IPS-20b (cell line): ENCODE results near the gene RNGTT.

Experiments used
- H3K27ac ChIP-seq: one replicate; pipeline ENCODE4 v1.5.1; 2013; ENCODE audit warnings: low read length
- H3K27me3 ChIP-seq: 2 replicates; pipeline ENCODE4 v1.6.1; 2013; ENCODE audit warnings: mild to moderate bottlenecking, low read length, inconsistent platforms; ENCODE audit not compliant: insufficient read depth
- H3K36me3 ChIP-seq: 2 replicates; pipeline ENCODE4 v1.6.1; 2013; ENCODE audit warnings: low read depth, mild to moderate bottlenecking, inconsistent platforms, low read length, moderate library complexity; ENCODE audit not compliant: insufficient read depth
- H3K4me1 ChIP-seq: 2 replicates; pipeline ENCODE4 v1.6.1; 2013; ENCODE audit warnings: mild to moderate bottlenecking, control low read depth, inconsistent platforms, low read length, moderate library complexity; ENCODE audit not compliant: insufficient read depth
- H3K4me3 ChIP-seq: 2 replicates; pipeline ENCODE4 v1.5.1; 2013; ENCODE audit warnings: mild to moderate bottlenecking, low read length, inconsistent platforms
- H3K9ac ChIP-seq: 2 replicates; pipeline ENCODE4 v1.6.1; 2013; ENCODE audit warnings: low read depth, mild to moderate bottlenecking, inconsistent platforms, low read length, moderate library complexity
- H3K9me3 ChIP-seq: 2 replicates; pipeline ENCODE4 v1.6.1; 2013; ENCODE audit warnings: mild to moderate bottlenecking, low read depth, low read length, inconsistent platforms; ENCODE audit not compliant: insufficient read depth

RNGTT gene

DNA sequence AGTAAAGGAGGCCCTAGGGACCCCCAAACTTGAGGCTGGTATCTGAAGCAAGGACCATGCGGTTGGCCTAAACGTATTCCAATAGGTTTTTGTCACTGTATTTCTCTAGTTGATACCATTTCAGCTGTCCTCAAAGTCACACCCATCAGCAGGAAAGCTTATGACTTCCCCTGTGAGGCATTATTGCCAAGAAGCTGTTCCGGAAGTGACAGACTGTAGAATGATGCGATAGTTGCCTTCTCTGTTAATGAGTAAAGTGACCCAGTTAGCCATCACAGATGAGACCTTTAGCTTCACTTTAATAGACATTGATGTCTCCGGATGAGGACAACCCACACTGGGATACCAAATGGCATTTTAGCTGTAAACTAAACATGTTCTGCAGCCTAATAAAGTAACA is 147.9 kb downstream of the RNGTT start:
- no peaks in the 10 kb centered on the region for H3K27me3 ChIP-seq
- no peak overlapping the region for H3K27ac ChIP-seq

DNA sequence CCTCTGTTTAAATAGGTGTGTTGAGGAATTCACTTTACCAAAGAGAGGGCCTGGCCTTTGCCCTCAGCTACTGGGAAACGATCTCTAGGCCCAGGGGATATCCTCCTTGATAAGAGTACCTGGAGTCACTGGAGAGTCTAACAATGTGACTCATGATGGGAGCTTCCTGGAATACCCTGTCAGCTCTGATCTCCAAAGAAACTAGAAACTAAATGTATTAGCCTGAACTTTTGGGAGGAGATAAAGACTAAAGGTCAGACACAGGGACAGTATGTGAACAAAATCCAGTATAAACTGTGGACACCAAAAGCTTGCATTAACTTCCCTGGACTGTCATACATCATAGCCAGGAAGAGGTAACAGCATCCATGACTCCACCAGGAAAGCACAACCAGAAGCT is 148.5 kb downstream of the RNGTT start:
- H3K27ac ChIP-seq: no peak overlapping the region
- no peaks in the 10 kb centered on the region for H3K4me1 ChIP-seq
- no peaks in the 10 kb centered on the region for H3K36me3 ChIP-seq
- no peaks in the 10 kb centered on the region for H3K9me3 ChIP-seq
- H3K4me3 ChIP-seq: no peak overlapping the region
- no peak overlapping the region for H3K9ac ChIP-seq
- no peaks in the 10 kb centered on the region for H3K27me3 ChIP-seq

More for the DNA sequence above, 147.9 kb downstream of the RNGTT start:
- Histone ChIP-seq H3K9ac (no peak overlapping the region), H3K9me3 (no peaks in the 10 kb centered on the region), H3K4me1 (no peaks in the 10 kb centered on the region), H3K4me3 (no peak overlapping the region), H3K36me3 (no peaks in the 10 kb centered on the region)

DNA sequence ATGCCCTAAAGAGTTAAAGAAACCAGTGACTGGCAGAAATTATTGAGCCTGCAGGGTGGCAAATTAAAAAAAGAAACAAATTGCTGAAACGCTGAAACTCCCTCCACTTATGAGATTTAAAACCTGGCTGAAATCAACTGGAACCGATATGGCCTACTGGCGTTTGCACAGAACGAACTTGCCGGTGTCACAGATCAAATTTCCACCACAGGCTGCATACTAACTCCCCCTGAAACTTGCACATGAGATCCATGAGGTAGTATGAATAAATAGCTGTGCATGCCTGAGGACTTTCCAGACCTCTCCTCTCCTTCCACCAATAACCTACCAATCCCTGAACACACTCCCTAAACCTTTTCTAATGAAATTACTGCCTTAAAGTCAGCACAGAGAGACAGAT is 150.4 kb downstream of the RNGTT start:
- H3K36me3 ChIP-seq: no peaks in the 10 kb centered on the region
- no peaks in the 10 kb centered on the region for H3K27me3 ChIP-seq
- H3K27ac ChIP-seq: no peak overlapping the region
- no peak overlapping the region for H3K4me3 ChIP-seq
- no peaks in the 10 kb centered on the region for H3K9me3 ChIP-seq
- H3K4me1 ChIP-seq: no peaks in the 10 kb centered on the region
- H3K9ac ChIP-seq: no peak overlapping the region

DNA sequence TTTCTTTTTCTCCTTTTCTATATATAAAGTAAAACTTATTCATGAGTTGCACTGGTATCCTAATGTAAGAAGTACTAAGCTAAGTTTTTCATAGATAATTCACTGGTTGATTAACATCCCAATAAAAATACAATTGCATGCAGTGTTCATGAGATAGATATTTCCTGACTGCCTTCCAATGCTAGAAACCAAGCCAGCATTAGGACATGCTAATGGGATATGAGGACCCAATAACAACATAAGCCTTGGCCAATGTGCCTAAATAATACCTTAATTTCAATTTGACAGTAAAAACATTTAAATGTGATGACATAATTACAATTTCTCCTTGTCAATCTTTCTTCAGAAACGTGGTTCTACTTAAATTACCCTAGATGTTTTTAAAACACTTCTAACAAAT is 152.7 kb downstream of the RNGTT start:
- H3K27ac ChIP-seq: no peak overlapping the region
- H3K36me3 ChIP-seq: no peaks in the 10 kb centered on the region; the same call in 1 of the 2 replicates
- H3K4me1 ChIP-seq: no peaks in the 10 kb centered on the region
- no peaks in the 10 kb centered on the region for H3K27me3 ChIP-seq
- no peak overlapping the region for H3K9ac ChIP-seq
- H3K9me3 ChIP-seq: peaks cover 5% of the 10 kb centered on the region; the same call in 1 of the 2 replicates
- H3K4me3 ChIP-seq: no peak overlapping the region

DNA sequence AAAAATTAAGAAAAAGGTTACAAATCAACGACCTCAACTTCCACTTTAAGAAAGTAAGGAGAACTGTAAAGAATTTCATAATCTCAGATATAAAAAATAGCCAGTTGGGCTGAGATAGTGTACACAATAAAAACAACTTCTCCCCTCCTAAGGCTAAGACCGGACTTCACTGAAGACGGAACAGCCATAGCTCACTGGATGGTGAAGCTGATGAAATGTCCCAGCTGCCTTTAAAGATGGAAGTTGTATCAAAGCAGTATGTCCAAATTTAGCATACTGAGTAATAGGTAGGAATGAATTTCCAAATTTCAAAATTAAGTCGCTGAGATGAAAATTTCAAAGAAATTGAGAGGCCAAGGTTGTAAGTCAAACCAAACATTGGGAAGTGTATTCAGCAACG is 153.3 kb downstream of the RNGTT start:
- no peaks in the 10 kb centered on the region for H3K27me3 ChIP-seq
- no peak overlapping the region for H3K4me3 ChIP-seq
- no peak overlapping the region for H3K27ac ChIP-seq
- H3K36me3 ChIP-seq: no peaks in the 10 kb centered on the region; the same call in 1 of the 2 replicates
- no peaks in the 10 kb centered on the region for H3K4me1 ChIP-seq
- H3K9ac ChIP-seq: no peak overlapping the region
- peaks cover 5% of the 10 kb centered on the region; the same call in 1 of the 2 replicates for H3K9me3 ChIP-seq

DNA sequence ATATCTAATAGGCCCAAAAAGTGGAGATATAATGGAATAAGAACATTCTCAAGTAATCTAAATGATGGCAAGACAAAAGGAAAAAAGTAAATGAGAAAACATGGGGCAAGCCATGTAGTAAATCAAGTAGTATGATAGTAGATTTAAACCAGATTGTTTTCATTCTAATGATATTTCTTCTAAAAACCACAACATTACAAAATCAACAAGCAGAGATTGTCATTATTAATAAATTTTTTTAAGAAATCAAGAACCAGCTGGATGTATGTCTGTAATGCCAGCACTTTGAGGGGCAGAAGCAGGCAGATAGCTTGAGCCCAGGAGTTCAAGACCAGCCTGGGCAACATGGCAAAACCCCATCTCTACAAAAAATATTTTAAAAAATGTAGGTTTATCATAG is 155.0 kb downstream of the RNGTT start:
- no peaks in the 10 kb centered on the region for H3K27me3 ChIP-seq
- H3K4me3 ChIP-seq: no peak overlapping the region
- H3K9ac ChIP-seq: no peak overlapping the region
- H3K4me1 ChIP-seq: no peaks in the 10 kb centered on the region
- H3K36me3 ChIP-seq: no peaks in the 10 kb centered on the region; the same call in 1 of the 2 replicates
- no peak overlapping the region for H3K27ac ChIP-seq
- peaks cover 5% of the 10 kb centered on the region; the same call in 1 of the 2 replicates for H3K9me3 ChIP-seq

DNA sequence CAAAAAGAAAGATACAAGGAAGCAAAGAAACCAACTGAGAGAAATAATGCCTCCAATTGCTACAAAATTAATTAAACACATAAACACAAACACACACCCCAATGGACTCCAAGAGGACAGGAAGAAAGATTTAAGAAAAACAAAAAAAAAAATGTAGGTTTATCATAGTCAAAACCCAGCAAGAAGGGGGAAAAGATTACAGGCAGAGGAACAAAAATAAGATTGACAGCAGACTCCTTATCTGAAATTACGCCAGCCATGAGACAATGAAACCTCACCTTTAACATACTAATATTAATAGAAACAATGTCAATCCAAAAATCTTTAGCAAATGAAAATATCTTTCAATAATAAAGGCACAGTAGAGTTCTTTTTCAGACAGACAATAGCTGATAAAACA is 155.8 kb downstream of the RNGTT start:
- no peak overlapping the region for H3K27ac ChIP-seq
- H3K27me3 ChIP-seq: no peaks in the 10 kb centered on the region
- no peaks in the 10 kb centered on the region; the same call in 1 of the 2 replicates for H3K36me3 ChIP-seq
- no peak overlapping the region for H3K9ac ChIP-seq
- peaks cover 5% of the 10 kb centered on the region; the same call in 1 of the 2 replicates for H3K9me3 ChIP-seq
- H3K4me1 ChIP-seq: no peaks in the 10 kb centered on the region
- H3K4me3 ChIP-seq: no peak overlapping the region

DNA sequence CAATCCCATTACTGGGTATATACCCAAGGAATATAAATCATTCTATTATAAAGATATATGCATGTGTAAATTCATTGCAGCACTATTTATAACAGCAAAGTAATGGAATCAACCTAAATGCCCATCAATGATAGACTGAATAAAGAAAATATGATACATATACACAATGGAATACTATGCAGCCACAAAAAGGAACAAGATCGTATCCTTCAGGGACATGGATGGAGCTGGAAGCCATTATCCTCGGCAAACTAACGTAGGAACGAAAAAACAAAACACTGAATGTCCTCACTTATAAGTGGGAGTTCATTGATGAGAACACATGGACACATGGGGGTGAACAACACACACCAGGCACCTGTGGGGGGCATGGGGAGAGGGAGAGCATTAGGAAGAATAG is 156.7 kb downstream of the RNGTT start:
- Histone ChIP-seq H3K27me3 (no peaks in the 10 kb centered on the region), H3K4me3 (no peak overlapping the region), H3K4me1 (no peaks in the 10 kb centered on the region)

DNA sequence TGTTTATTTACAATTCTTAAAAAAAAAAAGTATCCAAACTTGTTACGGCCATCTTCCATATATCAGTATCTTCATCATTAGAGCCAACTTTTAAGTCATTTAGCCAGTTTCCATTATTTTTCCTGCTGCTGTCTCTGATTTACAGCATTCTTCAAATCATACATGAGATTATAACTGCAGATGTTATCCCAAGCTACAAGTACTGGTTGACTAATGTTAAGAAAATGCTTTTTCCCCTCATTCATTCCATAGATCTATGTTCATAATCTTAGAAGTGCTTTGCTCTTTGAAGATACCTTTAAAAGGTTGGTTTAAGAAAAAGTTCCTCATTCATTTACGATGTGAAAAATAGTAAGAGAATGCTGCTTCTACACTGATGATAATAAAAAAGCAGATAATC is 158.7 kb downstream of the RNGTT start:
- H3K36me3 ChIP-seq: peaks cover 3% of the 10 kb centered on the region
- H3K4me3 ChIP-seq: no peak overlapping the region
- H3K9me3 ChIP-seq: peaks cover 5% of the 10 kb centered on the region; the same call in 1 of the 2 replicates
- no peaks in the 10 kb centered on the region for H3K4me1 ChIP-seq
- H3K9ac ChIP-seq: no peak overlapping the region
- no peak overlapping the region for H3K27ac ChIP-seq
- H3K27me3 ChIP-seq: no peaks in the 10 kb centered on the region

More for the DNA sequence above, 156.7 kb downstream of the RNGTT start:
- H3K36me3 ChIP-seq: no peaks in the 10 kb centered on the region; the same call in 1 of the 2 replicates
- no peak overlapping the region for H3K27ac ChIP-seq
- H3K9me3 ChIP-seq: peaks cover 5% of the 10 kb centered on the region; the same call in 1 of the 2 replicates
- no peak overlapping the region for H3K9ac ChIP-seq

DNA sequence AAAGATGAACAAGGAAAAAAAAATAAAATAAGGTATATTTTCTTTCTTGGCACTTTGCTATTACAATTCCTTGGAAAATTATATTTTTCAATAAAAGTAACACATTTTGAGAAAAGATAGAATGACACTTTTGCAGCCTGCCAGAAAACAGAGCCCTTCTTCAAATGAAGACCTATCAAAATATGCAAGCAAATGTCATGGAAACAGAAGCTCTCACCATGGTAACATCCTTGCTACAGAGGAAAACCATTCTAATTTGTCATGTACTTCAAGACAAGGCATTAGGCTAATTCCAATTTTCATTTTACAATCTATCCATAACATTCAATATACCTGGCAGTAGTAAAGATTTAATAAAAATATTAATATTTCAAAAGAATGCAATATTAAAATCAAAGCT is 177.9 kb downstream of the RNGTT start:
- Histone ChIP-seq H3K9ac (no peak overlapping the region), H3K4me3 (no peak overlapping the region), H3K4me1 (peaks cover 4% of the 10 kb centered on the region; the same call in 1 of the 2 replicates), H3K27ac (no peak overlapping the region), H3K27me3 (no peaks in the 10 kb centered on the region), H3K36me3 (no peaks in the 10 kb centered on the region), H3K9me3 (no peaks in the 10 kb centered on the region)

DNA sequence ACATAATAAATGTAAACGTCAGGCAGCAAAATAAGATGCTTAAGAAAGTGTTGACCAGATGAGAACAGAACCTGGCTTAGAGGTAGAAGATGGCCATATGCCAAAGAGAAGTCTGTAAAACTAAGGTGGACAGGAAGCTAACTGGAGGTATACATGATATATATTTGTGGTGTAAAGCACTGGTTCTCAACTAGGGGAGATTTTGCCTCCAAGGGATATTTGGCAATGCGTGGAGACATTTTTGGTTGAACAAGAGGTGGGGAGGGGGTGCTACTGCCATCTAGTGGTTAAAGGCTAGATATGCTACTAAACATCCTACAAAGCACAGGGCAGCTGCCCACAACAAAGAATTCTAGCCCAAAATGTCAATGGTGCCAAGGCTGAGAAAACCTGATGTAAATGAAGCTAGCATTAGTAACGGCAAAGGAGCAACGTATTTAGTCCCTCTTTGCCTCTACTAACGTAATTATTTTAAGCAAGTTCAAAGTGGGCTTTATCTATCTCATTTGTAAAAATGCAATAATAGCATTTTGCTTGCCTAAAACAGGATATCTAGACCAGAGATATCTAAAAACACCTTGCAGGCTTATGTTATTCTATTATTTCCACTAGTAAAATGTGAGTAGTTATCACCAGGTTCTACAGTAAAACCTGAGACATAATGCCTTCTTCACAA is 182.6 kb downstream of the RNGTT start:
- Histone ChIP-seq H3K4me1 (peaks cover 5% of the 10 kb centered on the region; the same call in 1 of the 2 replicates), H3K9ac (no peak overlapping the region), H3K27ac (no peak overlapping the region), H3K27me3 (no peaks in the 10 kb centered on the region), H3K9me3 (no peaks in the 10 kb centered on the region), H3K4me3 (no peak overlapping the region), H3K36me3 (no peaks in the 10 kb centered on the region)

DNA sequence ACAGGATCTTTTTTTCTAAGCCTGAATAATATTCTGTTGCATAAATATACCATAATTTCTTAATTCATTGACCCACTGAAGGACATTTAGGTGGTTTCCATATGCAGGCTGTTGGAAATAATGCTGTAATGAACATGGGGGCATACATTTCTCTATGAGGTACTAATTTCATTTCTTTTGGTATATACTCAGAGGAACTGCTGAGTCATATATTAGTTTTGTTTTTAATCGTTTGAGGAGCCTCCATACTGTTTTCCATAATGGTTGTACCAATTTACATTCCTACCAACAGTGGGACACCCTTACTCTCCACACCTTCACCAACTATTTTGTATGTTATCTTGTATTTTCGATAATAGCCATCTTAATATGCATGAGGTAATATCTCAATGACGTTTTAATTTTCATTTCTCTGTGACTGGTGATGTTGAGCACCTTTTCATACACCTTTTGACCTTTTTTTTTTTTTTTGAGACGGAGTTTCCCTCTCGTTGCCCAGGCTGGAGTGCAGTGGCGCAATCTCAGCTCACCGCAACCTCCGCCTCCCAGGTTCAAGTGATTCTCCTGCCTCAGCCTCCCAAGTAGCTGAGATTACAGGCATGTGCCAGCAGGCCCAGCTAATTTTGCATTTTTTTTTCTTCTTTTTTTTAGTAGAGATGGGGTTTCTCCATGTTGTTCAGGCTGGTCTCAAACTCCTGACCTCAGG is 187.4 kb downstream of the RNGTT start:
- Histone ChIP-seq H3K36me3 (no peaks in the 10 kb centered on the region), H3K9ac (no peak overlapping the region), H3K4me1 (peaks cover 4% of the 10 kb centered on the region; the same call in 1 of the 2 replicates), H3K4me3 (no peak overlapping the region), H3K27me3 (no peaks in the 10 kb centered on the region), H3K27ac (no peak overlapping the region), H3K9me3 (no peaks in the 10 kb centered on the region)
